Head of caudate nucleus (tissue), 42 donors: ENCODE data around the gene STK33.
"Not testable (repeated sequence)": the region's sequence is repeated elsewhere in the genome, so short reads cannot be mapped to it uniquely, and the experiment has no call there.

ENCODE experiments used
- DNase-seq, 42 donors: peaks; one replicate each; pipeline versions ENCODE4 v3.0.0 to v3.0.0-alpha.2; 2020 to 2021; ENCODE audit warnings: mixed read lengths in 7 of 42
- intact Hi-C: fragments of 100-400 bp; cut with DNase I; formaldehyde crosslinking; loops from one replicate; pipeline ENCODE4 v1.15.0; 2022

Gene STK33

DNA sequence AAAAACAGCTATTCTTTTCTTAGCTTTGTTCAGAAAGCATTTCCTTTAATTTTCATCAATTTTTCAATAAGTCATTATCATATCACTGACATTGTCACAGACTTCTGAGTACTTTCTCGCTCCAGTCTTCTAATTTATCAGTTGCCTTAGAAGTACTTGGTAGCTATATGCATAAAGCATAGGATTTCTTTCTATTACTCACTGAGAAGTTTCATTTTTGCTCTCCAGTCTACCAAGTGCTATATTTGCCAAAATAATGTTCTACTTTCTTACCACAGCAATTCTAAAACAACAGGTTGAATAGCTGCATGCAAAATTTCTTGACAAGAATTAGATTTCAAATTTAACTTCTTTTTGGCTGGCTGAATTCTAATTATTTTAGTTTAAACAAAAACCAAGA lies 116.3 kb downstream of the STK33 start:
- DNase-seq: no peak
- intact Hi-C loops: no loop called here

DNA sequence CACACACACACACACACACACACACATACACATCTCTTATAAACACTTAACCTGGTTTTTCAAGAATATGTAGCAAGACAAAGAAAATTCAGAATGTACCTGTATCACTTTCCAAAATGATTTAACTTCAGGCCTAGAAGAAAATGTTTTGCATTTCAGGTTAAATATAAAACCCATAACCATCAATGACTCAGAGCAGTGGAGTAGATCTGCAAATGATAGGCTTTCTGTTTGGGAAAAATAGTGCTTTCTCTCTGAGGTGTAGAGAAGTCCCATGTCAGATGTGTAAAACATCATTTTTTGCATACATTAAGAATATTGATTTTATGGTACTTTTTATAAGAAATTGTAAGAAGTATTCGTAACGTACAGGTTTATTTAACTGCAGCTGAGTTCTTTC lies 116.9 kb downstream of the STK33 start:
- no peak for DNase-seq
- intact Hi-C loops: no loop called here

DNA sequence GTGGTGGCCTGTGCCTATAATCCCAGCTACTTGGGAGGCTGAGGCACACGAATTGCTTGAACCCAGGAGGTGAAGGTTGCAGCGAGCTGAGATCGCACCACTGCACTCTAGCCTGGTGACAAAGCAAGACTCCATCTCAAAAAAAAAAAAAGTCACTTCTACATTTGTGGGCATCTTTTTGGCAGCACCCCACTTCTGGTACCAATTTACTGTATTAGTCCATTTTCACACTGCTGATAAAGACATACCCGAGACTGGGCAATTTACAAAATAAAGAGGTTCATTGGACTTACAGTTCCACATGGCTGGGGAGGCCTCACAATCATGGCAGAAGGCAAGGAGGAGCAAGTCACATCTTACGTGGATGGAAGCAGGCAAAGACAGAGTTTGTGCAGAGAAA lies 126.2 kb downstream of the STK33 start:
- DNase-seq, intact Hi-C loops: not testable (repeated sequence)

DNA sequence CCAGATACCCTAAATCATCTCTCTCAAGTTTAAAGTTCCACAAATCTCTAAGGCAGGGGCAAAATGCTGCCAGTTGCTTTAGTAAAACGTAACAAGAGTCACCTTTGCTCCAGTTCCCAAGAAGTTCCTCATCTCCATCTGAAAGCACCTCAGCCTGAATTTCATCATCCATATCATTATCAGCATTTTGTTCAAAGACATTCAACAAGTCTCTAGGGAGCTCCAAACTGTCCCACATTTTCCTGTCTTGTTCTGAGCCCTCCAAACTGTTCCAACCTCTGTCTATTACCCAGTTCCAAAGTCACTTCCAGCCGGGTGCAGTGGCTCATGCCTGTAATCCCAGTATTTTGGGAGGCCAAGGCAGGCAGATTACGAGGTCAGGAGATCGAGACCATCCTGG lies 126.7 kb downstream of the STK33 start:
- intact Hi-C loops, DNase-seq: not testable (repeated sequence)

DNA sequence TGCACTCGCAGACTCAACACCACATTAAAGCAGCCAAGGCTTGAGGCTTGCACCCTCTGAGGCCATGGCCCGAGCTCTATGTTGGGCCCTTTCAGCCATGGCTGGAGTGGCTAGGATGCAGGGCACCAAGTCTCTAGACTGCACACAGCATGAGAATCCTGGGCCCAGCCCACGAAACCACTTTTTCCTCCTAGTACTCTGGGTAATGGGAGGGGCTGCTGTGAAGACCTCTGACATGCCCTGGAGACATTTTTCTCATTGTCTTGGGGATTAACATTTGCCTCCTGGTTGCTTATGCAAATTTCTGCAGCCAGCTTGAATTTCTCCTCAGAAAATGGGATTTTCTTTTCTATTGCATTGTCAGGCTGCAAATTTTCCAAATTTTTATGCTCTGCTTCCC lies 127.1 kb downstream of the STK33 start:
- DNase-seq, intact Hi-C loops: not testable (repeated sequence)

DNA sequence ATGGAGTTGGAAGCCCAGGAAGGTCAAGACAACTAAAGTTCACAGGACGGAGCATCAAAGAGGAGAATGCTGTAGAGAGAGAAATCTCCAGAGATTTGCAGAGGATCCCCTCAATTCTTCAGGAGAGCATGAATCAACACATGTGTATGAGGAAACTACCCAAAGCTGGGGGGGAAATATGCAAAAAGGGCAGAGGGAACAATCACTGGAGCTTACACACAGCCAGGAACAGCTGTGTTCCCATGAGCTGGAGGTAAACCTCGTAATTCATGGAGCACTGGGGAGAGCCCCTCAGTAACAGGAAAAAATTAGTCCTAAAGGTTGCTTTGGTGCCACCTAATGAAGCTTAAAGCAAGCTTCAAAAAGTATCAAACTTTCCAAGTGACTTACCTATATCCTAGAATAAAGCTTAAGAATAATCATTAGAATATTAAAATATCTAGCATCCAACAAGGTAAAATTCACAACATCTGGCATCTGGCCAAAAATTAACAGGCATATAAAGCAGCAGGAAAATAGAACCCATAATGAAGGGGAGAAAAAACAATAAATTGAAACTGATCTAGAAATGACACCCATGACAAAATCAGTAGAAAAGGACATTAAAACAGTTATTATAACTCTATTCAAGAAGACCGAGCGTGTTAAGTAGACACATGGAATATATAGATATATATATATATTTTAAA lies 134.2 kb downstream of the STK33 start:
- intact Hi-C loops: no loop called here
- no peak for DNase-seq

DNA sequence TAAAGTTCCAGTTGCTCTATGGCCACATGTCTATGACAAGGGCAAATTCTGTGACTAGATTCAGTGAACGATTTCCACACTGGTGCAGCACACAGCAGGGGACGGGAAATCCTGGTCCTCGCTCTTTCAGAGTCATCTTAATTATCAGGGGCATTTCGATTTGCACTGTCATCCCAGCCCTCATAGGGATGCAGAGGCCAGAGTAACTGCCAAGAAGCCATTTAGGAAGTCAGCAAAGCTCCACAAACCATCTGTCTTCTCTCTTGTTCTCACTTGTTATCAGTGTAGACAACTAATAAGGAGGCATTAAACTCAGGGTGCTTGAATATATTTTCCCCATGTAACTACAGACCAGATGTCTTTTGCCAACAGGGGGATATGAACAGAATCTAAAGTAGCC lies 151.7 kb downstream of the STK33 start:
- no peak for DNase-seq
- intact Hi-C loops: no loop called here

DNA sequence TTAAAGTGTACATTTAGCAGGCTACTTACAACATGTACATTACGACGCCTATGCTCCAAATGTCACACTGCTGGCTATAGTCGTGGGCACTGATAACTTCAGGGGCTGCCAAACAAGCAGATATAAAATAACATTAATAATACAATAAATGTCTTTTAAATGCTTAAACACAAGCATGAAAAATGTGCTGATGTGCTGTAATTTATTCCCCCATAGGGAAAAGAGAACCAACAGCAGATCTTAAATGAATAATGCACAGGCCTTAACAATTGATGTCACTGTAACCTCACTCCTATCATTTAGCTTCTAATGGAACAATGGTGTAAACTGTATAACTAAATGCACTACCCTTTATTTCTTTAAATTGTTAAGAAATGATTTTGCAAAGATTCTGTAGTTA lies 153.4 kb downstream of the STK33 start:
- intact Hi-C loops: no loop called here
- DNase-seq: no peak

DNA sequence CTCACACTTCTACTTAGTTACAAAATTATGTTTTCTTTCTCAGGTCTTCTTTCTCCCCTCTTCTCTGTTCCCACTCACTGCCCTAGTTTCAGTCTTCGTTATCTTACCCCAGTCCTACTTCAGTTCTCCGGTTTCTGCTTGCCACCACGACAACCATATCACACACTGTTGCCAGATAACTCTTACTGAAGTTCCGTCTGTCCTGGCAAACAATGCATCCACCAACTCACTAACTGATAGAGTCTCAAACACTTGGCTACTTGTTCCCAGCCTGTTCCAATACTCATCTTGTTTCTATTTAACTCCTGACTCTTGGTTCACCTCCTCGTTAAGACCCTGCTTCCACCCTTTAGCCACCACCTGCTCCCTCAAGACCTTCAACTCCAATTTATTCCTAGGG lies 164.5 kb downstream of the STK33 start:
- intact Hi-C loops: no loop called here
- DNase-seq: no peak

DNA sequence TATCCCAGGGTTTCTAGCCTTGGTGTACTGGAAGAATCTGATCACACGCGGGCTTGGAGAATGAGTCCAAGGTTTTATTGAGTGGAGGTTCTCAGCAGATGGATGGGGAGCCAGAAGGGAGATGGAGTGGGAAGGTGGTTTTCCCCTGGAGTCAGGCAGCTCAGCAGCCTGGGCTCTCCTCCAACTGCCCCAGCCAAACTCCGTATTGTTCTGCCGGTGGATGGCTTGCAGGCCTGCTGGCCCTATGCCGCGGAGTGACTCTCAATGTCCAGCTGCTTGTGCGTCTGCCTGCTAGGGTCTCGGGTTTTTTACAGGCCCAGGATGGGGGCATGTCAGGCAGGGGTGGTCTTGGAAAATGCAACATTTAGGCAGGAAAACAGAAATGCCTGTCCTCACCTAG lies 168.0 kb downstream of the STK33 start:
- DNase-seq: peak in 5 of 42 donors; percentile 7 to 31 (median 17)
- intact Hi-C loops: no loop called here

DNA sequence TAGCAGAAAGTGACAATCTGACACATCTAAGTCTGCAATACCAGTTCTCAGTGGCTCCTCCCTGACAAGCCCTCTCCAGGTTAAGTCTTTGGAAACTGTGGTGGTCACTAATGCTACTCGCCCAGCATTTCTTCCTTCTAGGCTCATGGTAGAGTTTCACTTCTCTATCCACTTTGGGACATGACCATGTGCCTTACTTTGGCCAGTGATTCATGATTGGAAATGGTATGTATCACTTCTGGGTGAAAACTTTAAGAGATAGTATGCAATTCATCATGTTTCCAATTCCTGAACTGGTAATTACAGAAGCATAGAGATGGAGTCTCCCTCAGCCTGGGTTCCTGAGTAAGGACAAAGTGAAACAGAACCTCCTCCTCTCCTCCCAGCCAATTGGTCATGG lies 178.8 kb downstream of the STK33 start:
- DNase-seq: no peak
- intact Hi-C loops: no loop called here

DNA sequence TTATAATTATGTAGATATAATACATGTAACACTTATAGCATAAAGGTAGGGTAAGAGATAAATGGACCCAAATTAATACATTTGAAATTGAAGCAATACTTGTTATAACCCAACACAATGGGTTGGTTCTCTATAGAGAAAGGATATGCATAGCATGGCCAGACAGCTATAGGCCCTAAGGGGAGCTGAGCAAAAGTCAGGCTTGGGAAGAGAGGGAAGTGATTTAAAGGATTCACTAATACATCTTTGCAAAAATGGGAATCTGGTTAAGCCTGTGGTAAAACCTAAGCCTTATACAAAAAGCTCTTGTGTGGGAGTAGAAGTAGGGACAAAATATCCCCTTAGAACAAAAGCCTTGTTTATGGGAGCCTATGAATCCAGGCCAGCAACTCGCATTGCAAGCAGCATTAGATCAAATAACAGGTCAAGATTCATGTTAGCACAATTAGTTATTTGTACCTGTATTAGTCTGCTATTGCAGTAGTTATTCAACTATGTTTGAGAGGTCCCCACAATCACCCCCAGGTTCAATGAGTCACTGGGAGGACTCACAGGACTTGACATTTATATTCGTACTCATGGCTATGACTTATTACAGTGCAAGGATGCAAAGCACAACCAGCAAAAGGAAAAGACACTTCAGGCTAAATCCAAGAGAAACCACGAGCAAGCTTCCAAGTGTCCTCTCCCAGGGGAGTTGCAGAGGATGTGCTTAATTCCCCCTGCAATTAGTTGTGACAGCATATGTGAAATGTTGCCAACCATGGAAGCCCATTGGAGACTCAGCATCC lies 185.7 kb downstream of the STK33 start:
- intact Hi-C loops: no loop called here
- DNase-seq: peak in 1 of 42 donors; percentile 9

DNA sequence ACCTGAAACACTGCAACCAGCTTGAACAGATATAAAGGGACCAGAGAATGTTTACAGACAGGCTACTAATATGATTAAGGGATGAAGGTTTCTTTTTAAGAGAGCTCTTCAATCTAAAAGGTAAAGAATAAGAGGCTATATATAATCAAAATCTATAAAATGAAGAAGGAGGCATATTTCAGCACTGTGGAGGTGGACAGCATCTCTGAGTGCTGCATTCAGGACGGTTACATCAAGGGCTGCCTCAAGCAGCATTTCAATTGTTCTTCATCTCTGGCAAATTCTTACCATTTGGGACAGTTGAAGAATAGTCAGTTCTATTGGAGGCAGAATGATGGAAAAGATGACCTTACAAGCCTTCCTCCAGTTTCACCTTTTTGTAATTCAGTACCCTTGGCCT lies 190.7 kb downstream of the STK33 start:
- intact Hi-C loops: no loop called here
- no peak for DNase-seq

DNA sequence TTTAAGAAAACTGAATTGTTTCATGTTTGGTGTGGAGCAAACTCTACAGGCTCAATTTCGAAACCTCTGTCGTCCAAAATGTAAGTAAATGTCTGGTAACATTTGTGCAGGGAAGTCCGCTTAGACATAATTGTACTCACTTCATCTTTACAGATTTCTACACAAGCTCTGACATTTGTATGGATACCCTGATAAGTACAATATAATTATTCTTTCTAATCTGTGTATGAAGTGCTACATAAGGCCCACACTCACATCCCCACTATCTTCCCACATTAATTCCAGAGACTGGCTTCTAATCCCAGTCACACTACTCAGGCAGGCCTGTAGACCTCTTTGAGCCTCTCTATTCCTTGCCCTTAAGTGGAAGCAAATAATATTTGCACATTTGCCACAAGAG lies 201.1 kb downstream of the STK33 start:
- intact Hi-C loops: no loop called here
- no peak for DNase-seq

DNA sequence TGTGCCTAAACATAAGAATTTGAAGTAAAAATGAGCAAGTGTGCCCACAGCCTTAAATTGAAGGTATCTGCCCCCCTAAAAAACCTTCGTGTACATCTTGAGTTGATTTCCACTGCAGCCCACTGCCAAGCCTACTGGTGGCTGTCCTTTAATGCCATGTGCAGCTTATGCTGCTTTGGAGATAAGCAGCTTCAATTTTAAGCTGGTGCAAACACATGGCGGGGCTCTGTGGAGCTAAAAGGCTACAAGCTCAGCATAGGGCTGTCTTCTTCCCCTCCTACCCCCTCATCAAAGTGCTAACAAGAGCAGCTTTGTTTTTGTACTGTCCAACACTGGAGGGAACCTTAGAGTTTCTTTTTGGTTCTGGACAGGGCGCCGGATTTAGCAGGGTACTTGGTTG lies 201.9 kb downstream of the STK33 start:
- DNase-seq: peak in 2 of 42 donors; percentile 8 to 27
- intact Hi-C loops: no loop called here

DNA sequence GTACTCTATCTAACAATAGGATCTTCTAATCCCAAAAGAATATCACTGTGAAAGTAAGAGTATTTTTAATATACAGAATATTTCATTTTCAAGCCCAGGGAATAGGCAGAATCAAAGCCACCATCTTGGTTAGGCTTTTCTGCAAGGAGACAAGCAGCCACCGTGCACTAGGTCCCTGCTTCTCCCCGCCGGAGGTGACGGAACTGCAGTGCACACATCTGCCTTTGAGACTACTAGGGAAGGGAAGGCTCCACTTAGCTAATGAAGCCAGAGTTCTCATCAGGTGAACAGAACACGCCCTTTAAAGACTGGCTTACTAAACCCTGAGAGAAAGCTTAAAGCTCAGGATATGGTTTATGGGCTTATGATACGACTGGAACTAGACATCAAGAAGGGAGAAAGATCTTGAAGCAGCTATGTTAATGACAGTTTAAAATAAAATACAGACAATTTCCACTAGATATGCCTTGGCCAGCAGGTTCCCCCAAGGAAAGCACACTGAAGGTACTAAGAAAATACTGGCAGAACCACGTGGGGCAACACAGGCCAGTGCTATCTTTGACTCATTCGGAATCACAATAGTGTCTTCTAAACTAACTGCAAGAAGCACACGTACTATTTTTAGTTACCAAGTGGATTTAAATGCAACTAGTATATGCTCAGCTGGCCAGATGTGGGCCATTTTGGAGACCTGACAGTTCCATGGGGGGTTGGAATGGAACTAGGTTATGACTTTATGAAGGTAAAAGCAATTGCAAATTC lies 203.0 kb downstream of the STK33 start:
- intact Hi-C loops: no loop called here
- no peak for DNase-seq

DNA sequence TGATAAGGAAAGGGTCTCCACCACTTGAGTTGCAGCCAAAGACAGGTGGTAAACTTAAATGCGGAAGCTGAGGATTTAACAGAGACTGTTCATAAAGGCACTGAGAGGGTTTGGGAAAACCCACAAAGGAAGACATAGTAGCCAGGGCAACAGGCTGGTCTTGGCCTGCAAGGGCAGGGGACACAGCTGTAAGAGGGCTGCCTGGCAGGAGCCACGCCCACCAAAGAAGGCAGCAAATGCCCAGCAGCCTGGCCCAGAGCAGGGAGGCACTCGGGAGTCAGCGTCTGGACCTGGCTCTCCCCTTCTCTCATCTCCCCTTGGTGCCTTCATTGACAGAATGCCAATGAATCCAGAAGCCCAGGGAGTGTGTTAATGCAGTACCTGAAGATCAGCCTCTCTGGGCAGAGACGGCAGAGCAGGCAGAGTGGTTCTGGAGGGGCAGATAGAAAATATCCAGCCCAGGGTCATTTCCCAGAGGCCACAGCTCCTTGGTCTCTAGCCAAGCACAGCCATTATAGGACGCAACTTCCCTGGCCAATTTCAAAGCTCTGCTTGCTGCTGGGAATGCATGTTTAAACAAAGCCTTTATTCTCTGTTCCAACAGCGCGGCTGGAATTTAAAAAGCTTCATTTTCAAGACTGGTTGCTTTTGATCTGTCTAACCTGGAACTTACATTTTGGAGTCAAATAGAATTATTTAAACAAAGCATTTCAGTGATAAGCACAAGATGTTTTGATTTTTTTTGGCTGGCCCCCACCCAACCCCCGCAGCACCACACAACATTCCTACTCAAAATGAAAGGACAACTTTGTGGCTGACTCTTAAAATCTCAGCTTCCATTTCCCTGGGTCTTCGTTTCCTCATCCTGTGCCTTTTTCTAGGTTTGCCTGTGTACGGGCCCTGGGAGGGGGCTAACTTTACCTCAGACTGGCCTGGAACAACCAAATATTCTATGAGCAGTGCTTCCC lies 204.7 kb downstream of the STK33 start:
- peak in 29 of 42 donors; percentile 18 to 71 (median 43) for DNase-seq
- intact Hi-C loops: no loop called here

DNA sequence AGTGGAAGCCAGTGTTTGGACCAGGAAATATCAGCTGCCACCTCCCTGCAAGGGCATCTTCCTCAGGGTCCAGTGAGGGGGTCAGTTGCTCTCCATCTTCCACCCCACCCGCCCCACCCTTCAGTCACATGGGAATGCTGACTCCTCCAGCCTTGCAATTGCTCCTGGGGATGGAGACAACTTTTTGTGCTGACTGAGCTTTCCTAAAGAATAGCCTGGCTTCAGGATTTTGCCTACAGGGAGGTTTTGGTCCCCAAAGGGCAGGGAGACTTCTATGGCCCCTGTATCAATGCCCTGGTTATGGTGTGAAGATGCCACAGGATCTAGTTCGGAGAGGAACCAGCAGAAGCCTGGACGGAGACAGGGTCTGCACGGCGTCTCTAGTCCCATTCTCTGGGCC lies 206.3 kb downstream of the STK33 start:
- intact Hi-C loops: no loop called here
- DNase-seq: no peak

DNA sequence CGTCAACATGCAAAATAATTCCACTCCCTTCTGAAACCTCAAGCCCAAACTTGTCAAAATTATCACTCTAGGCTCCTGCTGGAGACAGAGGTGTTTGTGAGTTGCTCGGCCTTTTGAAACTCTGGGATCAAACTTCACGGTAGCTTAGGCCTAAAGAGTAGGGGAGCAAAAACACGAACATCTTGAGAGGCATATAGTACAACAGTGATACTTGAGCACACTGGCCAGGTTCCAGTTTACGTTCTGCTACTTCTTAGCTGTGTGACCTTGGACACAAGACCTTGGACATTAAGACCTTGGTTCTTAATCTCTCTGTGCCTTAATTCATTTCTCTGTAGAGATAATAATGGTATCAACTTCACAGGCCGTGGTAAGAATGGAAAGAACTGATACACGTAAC lies 206.9 kb downstream of the STK33 start:
- no peak for DNase-seq
- intact Hi-C loops: no loop called here
